Breast epithelium (tissue), 4 donors: Measurements from ENCODE around the gene DGKA. TPM values are rescaled to one million over a fixed set of nuclear protein-coding genes. Genes with fewer than 3 reads are reported as not detected.
"Not testable (repeated sequence)": the region's sequence is repeated elsewhere in the genome, so short reads cannot be mapped to it uniquely, and the experiment has no call there.

ENCODE experiments used
- DNase-seq, 2 donors: peaks; one replicate each; pipeline ENCODE4 v3.0.0-alpha.2; 2019; ENCODE audit warnings: low spot score in 2 of 2
- H3K27ac ChIP-seq, 2 donors: fragments of 200-600 bp; sonication (generic) in 1 of 2; one replicate each; pipeline ENCODE4 v1.5.1; 2016 to 2019; ENCODE audit warnings: mild to moderate bottlenecking in 1 of 2
- H3K27me3 ChIP-seq, 2 donors: fragments of 200-600 bp; sonication (generic) in 1 of 2; one replicate each; pipeline versions ENCODE4 v1.5.1 to v1.6.0; 2017 to 2019; ENCODE audit warnings: control low read depth in 1 of 2, mild to moderate bottlenecking in 1 of 2
- H3K36me3 ChIP-seq: fragments of 200-600 bp; one replicate; pipeline ENCODE4 v1.5.1; 2019
- H3K4me1 ChIP-seq, 2 donors: fragments of 200-600 bp; sonication (generic); one replicate each; pipeline ENCODE4 v1.5.1; 2016 to 2019; ENCODE audit warnings: control low read depth in 1 of 2
- H3K4me3 ChIP-seq, 3 donors: fragments of 200-600 bp; sonication (generic); 1 replicate in 2 of 3; 2 replicates in 1 of 3; pipeline ENCODE4 v1.5.1; 2016 to 2019; ENCODE audit warnings: mild to moderate bottlenecking in 3 of 3, moderate library complexity in 2 of 3
- H3K9me3 ChIP-seq, 2 donors: fragments of 200-600 bp; sonication (generic) in 1 of 2; one replicate each; pipeline ENCODE4 v1.5.1; 2016 to 2019; ENCODE audit warnings: control low read depth in 1 of 2
- CTCF ChIP-seq, 3 donors: fragments of 450-650 bp; IDR thresholded peaks; one replicate each; pipeline ENCODE4 v1.5.1; 2016 to 2017; ENCODE audit warnings: antibody characterized with exemption in 3 of 3, mild to moderate bottlenecking in 3 of 3, moderate library complexity in 3 of 3
- POLR2A ChIP-seq: fragments of 450-650 bp; IDR thresholded peaks from one replicate; pipeline ENCODE4 v1.6.1; 2016; ENCODE audit warnings: antibody characterized with exemption, mild to moderate bottlenecking, moderate library complexity
- POLR2AphosphoS5 ChIP-seq, 3 donors: sonication (generic); formaldehyde crosslinking; IDR thresholded peaks; one replicate each; pipeline ENCODE4 v1.6.1; 2017; ENCODE audit warnings: antibody characterized with exemption in 3 of 3
- intact Hi-C: fragments of 100-400 bp; cut with DNase I; formaldehyde crosslinking; loops from one replicate; pipeline ENCODE4 v1.15.1; 2023; ENCODE audit warnings: low total_unique reads
- total RNA-seq, 3 donors: library from RNA; depleted of rRNA; stranded (reverse); fragments of >200 nt; gene quantifications; one replicate each; pipeline ENCODE4 v1.1.0, GENCODE V29; 2016

The DGKA gene
- total RNA-seq, 3 donors from 2014 or later: 25.1 to 50.5 (median 44.2) TPM

GRCh38 chr12:55915482-55915859 is 15.5 kb upstream of the DGKA start:
- no peaks in the 10 kb centered on the region for H3K9me3 ChIP-seq
- no peak for DNase-seq
- no peak overlapping the region for H3K27ac ChIP-seq
- no peaks in the 10 kb centered on the region for H3K36me3 ChIP-seq
- intact Hi-C loops: no loop called here
- no peaks in the 10 kb centered on the region for H3K27me3 ChIP-seq
- no peaks in the 10 kb centered on the region for H3K4me1 ChIP-seq
- no peak overlapping the region for H3K4me3 ChIP-seq
- TF ChIP-seq POLR2AphosphoS5 (IDR thresholded peaks at IDR 0.05): no peak
- no peak for TF ChIP-seq CTCF (IDR thresholded peaks at IDR 0.05)
- no peak for TF ChIP-seq POLR2A

- DNase-seq, intact Hi-C loops, H3K9me3 ChIP-seq, H3K4me3 ChIP-seq, H3K27ac ChIP-seq, H3K4me1 ChIP-seq, H3K27me3 ChIP-seq, H3K36me3 ChIP-seq: not testable (repeated sequence)
Observed at GRCh38 chr12:55919032-55919431, 11.9 kb upstream of the DGKA start.

GRCh38 chr12:55922126-55922525 is 8.8 kb upstream of the DGKA start:
- Histone ChIP-seq H3K4me3 (no peak overlapping the region), H3K4me1 (no peaks in the 10 kb centered on the region), H3K36me3 (no peaks in the 10 kb centered on the region), H3K27me3 (no peaks in the 10 kb centered on the region), H3K9me3 (no peaks in the 10 kb centered on the region), H3K27ac (no peak overlapping the region)
- DNase-seq: no peak
- TF ChIP-seq POLR2A: no peak
- no peak for TF ChIP-seq POLR2AphosphoS5 (IDR thresholded peaks at IDR 0.05)
- TF ChIP-seq CTCF (IDR thresholded peaks at IDR 0.05): no peak
- intact Hi-C loops: no loop called here

- H3K27me3 ChIP-seq, H3K27ac ChIP-seq, H3K4me1 ChIP-seq, intact Hi-C loops, H3K4me3 ChIP-seq, H3K36me3 ChIP-seq, H3K9me3 ChIP-seq, DNase-seq: not testable (repeated sequence)
Observed at GRCh38 chr12:55923648-55924047, 7.3 kb upstream of the DGKA start.

- no peak overlapping the region for H3K4me3 ChIP-seq
- H3K4me1 ChIP-seq: no peaks in the 10 kb centered on the region
- no peaks in the 10 kb centered on the region for H3K36me3 ChIP-seq
- intact Hi-C loops: no loop called here
- H3K27me3 ChIP-seq: no peaks in the 10 kb centered on the region
- no peak overlapping the region for H3K27ac ChIP-seq
- DNase-seq: no peak
- H3K9me3 ChIP-seq: no peaks in the 10 kb centered on the region
- TF ChIP-seq POLR2A: no peak
- no peak for TF ChIP-seq CTCF (IDR thresholded peaks at IDR 0.05)
- TF ChIP-seq POLR2AphosphoS5 (IDR thresholded peaks at IDR 0.05): no peak
Observed at GRCh38 chr12:55925371-55925770, 5.6 kb upstream of the DGKA start.

GRCh38 chr12:55925870-55926737 is 4.9 kb upstream of the DGKA start:
- peak overlapping the region; percentile 79 to 95 (median 95) for H3K4me3 ChIP-seq
- TF ChIP-seq CTCF (IDR thresholded peaks at IDR 0.05): no peak
- TF ChIP-seq POLR2A: no peak
- no peak for TF ChIP-seq POLR2AphosphoS5 (IDR thresholded peaks at IDR 0.05)
- H3K27me3 ChIP-seq: no peaks in the 10 kb centered on the region
- H3K27ac ChIP-seq: peak overlapping the region; percentile 97 to 99
- intact Hi-C loops: no loop called here
- H3K36me3 ChIP-seq: no peaks in the 10 kb centered on the region
- no peaks in the 10 kb centered on the region for H3K9me3 ChIP-seq
- no peak for DNase-seq
- peaks cover 4% of the 10 kb centered on the region in 2 donors for H3K4me1 ChIP-seq
